NCI-H82 (cell line): Measurements from ENCODE around the gene DYNLT2B.
A peak's percentile ranks its signal among the peaks of the same experiment; 100 is the strongest.
"Not testable (repeated sequence)": the region's sequence is repeated elsewhere in the genome, so short reads cannot be mapped to it uniquely, and the experiment has no call there.

Experiments
- DNase-seq: peaks from one replicate; lab custom pipeline; 2025; lab: John Stamatoyannopoulos, UW

The DYNLT2B gene

GRCh38 chr3:196317687-196318467, at the start of gene DYNLT2B:
Gene DYNLT2B (minus strand): TSS chr3:196318240. CDS start chr3:196318152, 88 bp downstream.
- peak; percentile 96 for DNase-seq

DNA sequence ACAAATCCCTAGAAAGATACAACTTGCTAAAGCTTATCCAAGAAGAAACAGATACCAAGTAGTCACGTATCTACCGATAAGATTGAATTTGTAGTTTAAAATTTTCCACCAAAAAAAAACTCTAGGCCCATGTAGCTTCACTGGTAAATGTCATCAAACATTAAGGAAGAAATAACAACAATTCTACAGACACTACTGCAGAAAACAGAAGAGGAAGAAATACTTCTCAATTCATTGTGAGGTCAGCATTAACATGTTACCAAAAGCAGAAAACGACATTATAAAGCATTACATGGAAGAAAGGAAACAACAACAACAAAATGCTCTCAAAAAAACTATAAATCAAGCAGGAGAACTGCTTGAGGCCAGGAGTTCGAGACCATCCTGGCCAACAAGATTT, 47.7 kb upstream of the DYNLT2B start:
- no peak for DNase-seq

DNA sequence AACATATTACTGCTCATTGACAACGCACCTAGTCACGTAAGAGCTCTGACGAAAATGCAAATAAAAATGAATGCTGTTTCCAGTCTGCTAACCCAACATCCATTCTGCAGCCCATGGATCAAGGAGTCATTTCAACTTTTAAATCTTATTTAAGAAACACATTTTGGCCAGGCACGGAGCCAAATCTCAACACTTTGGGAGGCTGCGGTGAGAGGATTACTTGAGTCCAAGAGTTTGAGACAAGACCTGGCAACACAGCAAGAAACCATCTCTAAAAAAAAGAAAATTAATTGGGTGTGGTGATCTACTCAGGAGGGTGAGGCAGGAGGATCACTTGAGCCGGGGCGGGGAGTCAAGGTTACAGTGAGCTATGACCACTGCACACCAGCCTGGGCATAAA, 42.5 kb upstream of the DYNLT2B start:
- DNase-seq: no peak

DNA sequence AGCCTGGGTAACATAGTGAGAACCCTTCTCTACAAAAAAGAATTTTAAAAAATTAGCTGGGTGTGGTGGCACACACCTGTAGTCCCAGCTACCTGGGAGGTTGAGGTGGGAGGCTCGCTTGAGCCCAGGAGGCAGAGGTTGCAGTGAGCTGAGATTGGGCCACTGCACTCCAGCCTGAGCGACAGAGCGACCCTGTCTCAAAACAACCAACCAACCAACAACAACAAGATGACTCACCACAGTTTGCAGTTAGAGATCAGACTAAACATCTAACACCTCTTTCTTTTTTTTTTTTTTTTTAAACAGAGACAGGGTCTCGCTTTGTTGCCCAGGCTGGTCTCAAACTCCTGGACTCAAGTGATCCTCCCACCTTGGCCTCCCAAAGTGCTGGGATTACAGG, 40.5 kb upstream of the DYNLT2B start:
- not testable (repeated sequence) for DNase-seq

DNA sequence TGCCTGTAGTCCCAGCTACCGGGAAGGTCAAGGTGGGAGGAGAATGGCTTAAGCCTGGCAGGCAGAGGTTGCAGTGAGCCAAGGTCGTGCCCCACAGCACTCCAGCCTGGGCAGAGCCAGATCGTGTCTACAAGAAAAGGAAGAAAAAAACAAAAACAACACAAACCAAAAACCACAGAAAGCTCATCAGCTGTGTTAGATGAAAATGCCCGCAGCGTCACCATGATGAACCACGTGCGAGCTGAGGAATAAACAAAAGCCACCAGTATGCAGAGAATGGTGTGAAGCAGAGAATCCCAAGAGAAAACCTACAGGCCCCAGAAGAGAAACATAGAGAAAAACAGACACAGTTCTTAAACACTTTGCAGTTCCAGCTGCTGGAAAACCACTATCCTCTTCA, 39.9 kb upstream of the DYNLT2B start:
- DNase-seq: no peak

- no peak for DNase-seq
These were observed 38.5 kb upstream of the DYNLT2B start for GRCh38 chr3:196356556-196356955.

DNA sequence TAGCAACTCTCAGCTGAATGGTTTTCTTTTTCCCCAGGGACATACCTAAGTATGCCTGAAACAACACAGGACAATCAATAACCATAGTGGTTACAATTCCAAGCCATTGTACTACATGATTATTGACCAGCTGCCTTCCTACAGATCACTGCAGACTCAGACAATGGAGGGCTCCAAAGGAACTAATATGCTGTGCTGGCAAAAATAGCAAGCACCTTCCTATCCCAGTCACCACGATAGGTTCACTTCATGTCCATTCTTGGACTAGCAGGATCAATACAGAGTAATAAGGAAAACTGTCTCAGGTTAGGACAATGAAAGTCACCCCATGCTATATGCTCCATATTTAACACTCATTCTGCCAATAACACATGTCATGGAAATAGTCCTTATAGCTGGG, 37.6 kb upstream of the DYNLT2B start:
- no peak for DNase-seq

DNA sequence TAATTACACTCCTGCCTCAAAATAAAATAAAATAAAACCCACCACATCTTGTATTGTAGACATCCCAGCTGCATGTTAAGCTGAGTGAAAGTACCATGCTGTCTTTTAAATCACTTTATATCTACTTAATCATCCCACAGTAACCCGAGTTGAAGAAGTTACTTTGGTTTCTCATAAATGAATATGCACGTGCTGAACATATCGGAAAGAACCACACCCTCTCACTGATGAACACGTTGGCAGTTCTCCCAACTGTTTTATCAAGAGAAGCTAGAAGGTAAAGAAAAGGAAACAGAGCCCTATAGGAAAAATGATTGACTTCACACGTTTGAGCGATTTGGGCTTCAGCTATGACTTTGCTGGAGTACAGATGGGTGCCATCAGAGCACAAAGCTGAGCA, 36.1 kb upstream of the DYNLT2B start:
- DNase-seq: no peak

DNA sequence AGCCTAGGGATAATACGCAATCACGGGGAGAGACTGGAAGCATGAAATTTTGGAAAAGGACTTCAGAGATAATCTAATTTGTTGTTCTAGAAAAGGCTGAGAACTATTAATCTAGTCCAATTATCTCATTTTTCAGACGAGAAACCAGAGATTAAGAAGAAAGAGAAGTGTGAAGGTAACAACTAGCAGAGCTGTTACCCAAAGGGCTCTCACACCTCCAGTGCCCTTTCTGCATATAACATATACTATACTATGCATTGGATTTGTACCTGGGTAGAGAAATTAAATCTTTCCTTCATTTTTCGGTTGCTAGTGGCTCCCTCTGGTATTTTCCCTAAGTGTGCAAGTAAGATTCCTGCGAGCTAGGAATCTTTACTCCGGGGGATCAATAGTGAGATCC, 33.5 kb upstream of the DYNLT2B start:
- no peak for DNase-seq

DNA sequence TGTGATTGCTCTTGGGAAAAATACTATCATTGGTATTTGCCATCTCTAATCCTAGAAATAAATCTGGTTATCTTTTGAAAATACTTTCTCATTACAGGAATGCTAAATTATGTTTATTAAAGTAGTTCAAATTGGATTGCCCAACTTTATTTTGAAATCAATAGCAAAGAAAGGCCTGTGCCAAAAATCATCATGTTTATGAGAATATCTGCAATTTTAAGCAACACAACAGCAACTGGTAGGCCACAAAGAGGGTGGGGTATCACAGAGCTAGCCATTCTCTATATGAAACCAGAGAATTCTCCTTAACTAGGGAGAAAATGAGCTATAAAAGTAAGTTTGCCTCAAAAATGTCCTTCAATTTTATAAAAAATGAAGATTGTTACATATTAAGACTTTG, 32.0 kb upstream of the DYNLT2B start:
- DNase-seq: no peak

GRCh38 chr3:196348698-196349097, 30.7 kb upstream of the DYNLT2B start:
- DNase-seq: no peak

- DNase-seq: no peak
These were observed 26.6 kb upstream of the DYNLT2B start for GRCh38 chr3:196344663-196345062.

DNA sequence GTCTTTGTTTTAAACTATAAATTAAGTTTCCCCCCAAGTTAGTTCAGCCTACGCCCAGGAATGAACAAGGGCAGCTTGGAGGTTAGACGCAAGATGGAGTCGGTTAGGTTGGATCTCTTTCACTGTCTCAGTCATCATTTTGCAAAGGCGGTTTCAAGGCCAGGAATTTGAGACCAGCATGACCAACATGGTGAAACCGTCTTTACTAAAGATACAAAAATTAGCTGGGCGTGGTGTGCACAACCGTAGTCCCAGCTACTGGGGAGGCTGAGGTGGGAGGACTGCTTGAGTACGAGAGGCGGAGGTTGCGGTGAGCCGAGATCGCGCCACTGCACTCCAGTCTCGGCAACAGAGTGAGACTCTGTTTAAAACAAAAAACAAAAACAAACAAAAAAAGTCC, 25.9 kb upstream of the DYNLT2B start:
- not testable (repeated sequence) for DNase-seq

GRCh38 chr3:196341137-196341536, 23.1 kb upstream of the DYNLT2B start:
- no peak for DNase-seq

GRCh38 chr3:196340466-196340865, 22.4 kb upstream of the DYNLT2B start:
- DNase-seq: no peak

DNA sequence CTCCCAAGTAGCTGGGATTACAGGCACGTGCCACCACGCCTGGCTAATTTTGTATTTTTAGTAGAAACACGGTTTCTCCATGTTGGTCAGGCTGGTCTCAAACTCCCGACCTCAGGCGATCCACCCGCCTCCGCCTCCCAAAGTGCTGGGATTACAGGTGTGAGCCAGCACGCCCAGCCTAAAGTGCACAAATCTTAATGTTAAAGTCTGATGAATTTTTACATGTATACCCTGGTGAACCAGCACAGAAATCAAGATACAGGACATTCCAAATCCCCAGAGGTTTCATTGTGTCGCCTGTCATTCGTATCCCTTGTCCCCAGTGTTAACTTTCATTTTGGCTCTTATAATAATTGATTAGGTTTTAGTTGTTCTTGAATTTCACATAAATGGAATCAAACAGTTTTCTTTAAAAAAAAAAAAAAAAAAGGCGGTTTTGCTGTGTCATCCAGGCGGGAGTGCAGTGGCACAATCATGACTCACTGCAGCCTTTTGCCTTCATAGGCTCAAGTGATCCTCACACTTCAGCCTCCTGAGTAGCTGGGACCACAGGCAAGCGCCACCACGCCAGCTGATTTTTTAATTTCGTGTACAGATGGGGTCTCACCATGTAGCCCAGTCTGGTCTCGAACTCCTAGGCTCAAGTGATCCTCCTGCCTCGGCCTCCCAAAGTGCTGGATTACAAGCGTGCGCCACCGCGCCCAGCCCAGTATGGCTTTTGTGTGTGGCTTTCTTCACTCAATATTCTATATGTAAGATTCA, 21.6 kb upstream of the DYNLT2B start:
- no peak for DNase-seq

GRCh38 chr3:196339044-196339443, 21.0 kb upstream of the DYNLT2B start:
- DNase-seq: no peak

- no peak for DNase-seq
These were observed 18.5 kb upstream of the DYNLT2B start for GRCh38 chr3:196336319-196337145.

- no peak for DNase-seq
These were observed 17.5 kb upstream of the DYNLT2B start for GRCh38 chr3:196335503-196335948.

- no peak for DNase-seq
These were observed 16.9 kb upstream of the DYNLT2B start for GRCh38 chr3:196334982-196335381.

- no peak for DNase-seq
These were observed 14.1 kb upstream of the DYNLT2B start for GRCh38 chr3:196332168-196332567.

DNA sequence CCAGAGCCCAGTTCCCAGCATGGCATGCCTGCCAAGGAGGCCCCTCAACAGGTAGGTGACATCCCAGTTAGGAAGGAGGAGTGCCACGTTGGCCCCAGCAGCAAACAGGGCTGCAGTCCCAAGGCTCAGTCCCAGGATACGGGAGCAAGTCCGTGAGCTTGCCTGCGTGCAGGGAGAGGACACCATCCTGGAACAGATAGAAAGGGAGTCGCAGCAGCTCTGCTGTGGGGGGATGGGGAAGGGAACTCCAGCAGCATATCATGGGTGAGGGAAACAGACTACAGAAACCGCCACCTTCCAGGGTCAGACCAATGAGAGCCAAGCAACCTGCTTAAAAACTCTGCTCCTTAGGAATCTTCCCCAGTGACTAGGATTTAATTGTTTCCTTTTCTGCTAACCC, 9.4 kb upstream of the DYNLT2B start:
- peak; percentile 33 for DNase-seq
